Fibroblast of skin of left quadriceps (primary cell): Measurements from ENCODE around the gene ETS2.
"Not testable (repeated sequence)": the region's sequence is repeated elsewhere in the genome, so short reads cannot be mapped to it uniquely, and the experiment has no call there.

Source experiments
- DNase-seq, 2 experiments: peaks; one replicate each; pipeline ENCODE4 v3.0.0-alpha.2; 2013; ENCODE audit warnings: low read depth in 2 of 2

Gene ETS2

GRCh38 chr21:38817371-38818324 lies 11.9 kb downstream of the ETS2 start:
- DNase-seq: no peak

DNA sequence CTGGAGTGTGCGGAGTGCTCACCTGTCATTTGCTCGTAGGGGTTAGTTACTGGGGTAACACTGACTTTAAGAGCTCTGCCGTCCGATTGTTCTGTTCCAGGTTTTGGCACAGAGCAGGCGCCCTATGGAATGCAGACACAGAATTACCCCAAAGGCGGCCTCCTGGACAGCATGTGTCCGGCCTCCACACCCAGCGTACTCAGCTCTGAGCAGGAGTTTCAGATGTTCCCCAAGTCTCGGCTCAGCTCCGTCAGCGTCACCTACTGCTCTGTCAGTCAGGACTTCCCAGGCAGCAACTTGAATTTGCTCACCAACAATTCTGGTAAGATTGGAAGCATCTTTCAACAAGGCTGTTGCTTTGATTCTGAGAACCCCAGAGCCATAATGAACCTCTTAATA lies 12.6 kb downstream of the ETS2 start:
- no peak for DNase-seq

- DNase-seq: no peak
Measured at GRCh38 chr21:38819051-38819718, 13.5 kb downstream of the ETS2 start.

DNA sequence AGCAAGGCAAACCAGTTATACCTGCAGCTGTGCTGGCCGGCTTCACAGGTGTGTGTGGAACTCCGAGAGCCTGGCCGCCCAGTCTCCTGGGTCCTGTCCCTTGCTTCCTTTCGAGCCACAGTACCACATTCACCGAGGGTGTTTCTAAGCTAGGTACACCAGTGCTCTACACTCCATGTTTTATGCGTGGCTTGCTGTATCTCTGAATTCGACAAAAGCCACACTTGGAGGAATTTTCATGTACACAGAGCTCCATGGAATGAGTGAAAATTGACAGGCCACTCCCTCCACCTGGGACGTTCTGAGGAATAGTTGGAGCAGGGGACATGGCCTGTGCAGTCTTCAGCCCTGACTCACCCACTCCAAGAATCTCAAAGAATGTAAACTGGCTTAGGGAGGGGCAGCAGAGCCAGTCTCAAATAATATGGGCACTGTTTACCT lies 14.0 kb downstream of the ETS2 start:
- DNase-seq: no peak

DNA sequence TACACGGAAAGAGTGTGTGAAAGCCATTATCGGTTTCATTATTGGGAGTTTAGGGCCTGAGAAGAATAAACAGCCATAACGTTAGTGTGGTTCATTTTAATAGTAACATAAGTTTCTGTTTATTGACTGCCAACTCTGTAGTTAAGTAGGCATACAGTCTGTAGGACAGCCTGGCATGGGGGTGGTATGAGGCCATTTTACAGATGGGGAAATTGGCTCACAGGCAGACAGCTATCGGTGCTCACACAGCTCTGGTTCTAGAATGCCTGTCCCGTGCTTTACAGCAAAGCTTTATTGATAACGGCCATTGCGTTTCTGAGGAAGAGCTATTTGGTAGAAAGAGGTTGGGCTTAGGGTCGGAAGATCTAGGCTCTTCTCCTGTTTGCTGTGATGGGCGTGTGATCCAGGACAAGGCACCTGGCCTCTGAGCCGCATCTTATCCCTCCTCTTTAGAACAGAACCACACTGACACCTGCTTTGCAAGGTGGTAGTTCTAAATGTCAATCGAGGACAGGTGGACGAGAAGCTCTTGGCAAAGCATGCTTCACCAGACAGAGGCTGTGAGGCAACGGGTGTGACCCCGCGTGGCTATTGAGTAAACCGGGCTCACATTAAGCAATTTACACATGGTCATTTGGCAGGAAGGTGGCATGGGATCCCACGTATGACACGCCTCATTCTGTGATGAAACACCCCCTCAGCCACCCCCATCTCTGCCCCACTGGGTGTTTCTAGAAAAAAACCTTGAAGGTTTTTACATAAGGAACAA lies 14.9 kb downstream of the ETS2 start:
- no peak for DNase-seq

DNA sequence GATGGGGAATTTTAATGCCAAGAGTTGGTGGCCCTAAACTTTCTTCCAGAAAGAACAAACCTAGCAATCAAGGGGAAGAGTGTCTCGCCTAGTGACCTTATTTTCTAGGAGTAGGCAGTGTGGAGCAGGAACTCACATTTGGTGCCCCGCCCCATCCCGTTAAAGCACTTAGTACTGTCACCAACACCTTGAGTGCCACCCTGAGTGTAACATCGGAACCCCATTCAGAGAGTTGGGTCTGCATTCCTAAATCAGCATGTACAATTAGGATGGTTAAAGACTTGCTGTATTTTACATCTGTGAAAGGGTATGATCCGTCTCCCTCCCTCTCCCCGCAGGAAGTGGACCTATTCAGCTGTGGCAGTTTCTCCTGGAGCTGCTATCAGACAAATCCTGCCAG lies 15.5 kb downstream of the ETS2 start:
- DNase-seq: no peak

GRCh38 chr21:38821959-38822682 lies 16.4 kb downstream of the ETS2 start:
- no peak for DNase-seq

DNA sequence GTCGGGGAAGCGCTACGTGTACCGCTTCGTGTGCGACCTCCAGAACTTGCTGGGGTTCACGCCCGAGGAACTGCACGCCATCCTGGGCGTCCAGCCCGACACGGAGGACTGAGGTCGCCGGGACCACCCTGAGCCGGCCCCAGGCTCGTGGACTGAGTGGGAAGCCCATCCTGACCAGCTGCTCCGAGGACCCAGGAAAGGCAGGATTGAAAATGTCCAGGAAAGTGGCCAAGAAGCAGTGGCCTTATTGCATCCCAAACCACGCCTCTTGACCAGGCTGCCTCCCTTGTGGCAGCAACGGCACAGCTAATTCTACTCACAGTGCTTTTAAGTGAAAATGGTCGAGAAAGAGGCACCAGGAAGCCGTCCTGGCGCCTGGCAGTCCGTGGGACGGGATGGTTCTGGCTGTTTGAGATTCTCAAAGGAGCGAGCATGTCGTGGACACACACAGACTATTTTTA lies 17.1 kb downstream of the ETS2 start:
- DNase-seq: no peak

GRCh38 chr21:38823737-38824123 lies 18.0 kb downstream of the ETS2 start:
- no peak for DNase-seq

GRCh38 chr21:38824124-38824822 lies 18.5 kb downstream of the ETS2 start:
- peak; percentile 50 to 55 for DNase-seq

GRCh38 chr21:38825269-38825668 lies 19.5 kb downstream of the ETS2 start:
- DNase-seq: no peak

- no peak for DNase-seq
Measured at GRCh38 chr21:38825921-38826320, 20.2 kb downstream of the ETS2 start.

GRCh38 chr21:38828111-38828510 lies 22.4 kb downstream of the ETS2 start:
- DNase-seq: not testable (repeated sequence)

DNA sequence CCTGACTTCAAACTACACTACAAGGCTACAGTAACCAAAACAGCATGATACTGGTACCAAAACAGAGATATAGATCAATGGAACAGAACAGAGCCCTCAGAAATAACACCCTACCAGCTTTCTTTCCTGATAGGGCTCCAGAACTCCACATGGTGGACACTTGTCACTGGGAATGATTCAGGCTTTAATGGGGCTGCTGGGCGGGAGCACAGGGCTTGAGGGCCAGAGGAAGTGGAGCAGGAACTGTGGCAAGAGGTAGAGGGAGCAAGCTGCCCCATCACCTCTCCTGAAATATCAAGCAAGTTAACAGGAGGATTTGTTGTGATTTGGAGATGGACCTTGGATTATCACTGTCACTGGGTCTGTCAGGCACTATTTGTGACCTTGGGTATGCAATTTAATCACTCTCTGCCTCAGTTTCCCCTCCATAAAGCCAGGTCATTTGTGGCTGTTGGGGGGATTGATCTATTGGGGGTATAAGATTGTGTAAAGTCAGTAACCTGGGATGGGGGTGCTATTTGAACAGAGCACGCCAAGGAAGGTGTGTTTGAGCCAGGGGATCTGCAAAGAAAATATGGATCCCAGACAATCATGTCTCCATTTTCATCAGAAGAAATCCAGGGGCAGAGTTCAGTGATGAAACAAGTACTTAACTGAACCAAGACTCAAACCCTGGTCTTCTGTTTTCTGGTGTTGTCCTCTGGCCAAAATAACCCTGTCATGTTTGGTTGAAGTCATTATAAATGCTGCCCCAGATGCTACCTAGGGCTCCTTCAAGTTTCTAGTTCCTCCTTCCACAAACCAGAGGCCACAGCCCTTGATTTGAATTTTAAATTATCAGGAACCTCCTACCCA lies 25.2 kb downstream of the ETS2 start:
- no peak for DNase-seq

- peak; percentile 93 for DNase-seq
Measured at GRCh38 chr21:38831526-38832467, 26.1 kb downstream of the ETS2 start.

DNA sequence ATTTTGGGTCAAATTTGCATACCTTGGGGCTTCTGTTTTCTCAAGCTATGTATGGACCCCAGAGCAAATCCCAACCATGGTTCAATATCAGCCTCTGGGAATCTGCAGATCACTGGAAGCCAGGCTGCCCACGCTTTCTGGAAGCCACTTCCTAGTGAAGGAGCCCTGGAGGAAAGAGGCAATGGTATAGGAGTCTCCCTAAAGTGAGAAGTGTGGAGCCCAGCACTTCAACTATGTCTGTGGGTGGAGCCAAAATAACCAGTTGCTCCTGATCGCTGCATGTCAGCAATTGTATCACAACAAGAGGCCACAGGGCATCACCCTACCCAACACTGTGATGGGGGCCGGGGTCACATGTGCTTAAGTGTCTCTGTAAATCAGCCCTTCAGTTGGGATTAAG lies 26.9 kb downstream of the ETS2 start:
- no peak for DNase-seq

DNA sequence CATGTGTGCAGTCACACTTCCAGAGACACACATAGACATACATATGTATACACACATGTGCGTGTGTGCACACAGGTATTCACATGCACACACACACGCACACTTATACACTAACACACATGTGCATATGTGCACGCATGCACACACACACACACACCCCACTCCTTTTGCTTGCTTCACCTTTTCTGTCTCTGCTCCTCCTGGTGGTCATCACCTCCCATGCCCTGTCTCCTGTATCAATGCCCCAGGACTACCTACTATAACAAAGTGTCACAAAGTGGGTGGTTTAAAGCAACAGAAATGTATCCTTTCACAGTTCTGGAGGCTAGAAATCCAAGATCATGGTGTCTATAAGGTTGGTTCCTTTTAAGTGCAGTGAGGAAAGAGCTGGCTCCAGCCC lies 27.4 kb downstream of the ETS2 start:
- no peak for DNase-seq

DNA sequence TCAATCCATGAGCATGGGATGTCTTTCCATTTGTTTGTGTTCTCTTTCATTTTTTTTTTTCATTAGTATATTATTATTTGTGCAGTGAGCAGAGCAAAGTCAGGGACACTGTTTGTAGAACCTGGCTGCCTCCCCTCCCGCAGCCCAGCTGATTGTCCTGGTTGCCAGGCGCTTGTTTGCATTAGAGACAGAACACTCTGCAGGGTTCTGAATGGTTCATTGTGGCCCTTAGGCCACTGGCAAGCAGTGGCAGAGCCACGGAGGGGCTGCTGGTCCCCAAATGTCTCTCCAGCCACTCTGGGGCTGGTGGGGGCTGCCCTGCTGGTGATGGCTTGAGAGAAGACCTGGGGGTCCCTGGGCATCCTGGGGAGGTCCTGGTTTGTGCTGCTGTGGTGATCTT lies 29.0 kb downstream of the ETS2 start:
- DNase-seq: no peak
